ENCODE measurements around the gene GH2.
"Not testable (repeated sequence)": the region's sequence is repeated elsewhere in the genome, so short reads cannot be mapped to it uniquely, and the experiment has no call there.

DNA sequence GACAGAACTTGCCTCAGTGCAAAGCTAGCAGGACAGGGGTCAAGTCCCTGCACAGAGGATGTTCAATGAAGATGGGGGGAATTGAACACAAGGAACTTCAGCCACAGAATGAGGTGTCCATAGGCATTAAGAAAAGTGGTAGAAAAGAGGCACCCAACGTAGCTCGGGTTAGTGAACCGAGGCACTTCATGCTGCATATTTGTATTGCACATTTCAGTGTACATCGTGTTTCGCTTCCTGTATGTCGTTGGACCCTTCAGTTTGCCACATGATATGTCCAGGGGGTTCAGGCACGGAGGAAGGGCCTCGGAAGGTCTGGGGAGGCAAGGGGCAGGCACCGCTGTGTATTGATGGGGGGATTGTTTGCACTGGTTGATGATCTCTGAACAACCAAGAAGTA lies 3.3 kb downstream of the GH2 start:
- TF ChIP-seq, protein P1, sequence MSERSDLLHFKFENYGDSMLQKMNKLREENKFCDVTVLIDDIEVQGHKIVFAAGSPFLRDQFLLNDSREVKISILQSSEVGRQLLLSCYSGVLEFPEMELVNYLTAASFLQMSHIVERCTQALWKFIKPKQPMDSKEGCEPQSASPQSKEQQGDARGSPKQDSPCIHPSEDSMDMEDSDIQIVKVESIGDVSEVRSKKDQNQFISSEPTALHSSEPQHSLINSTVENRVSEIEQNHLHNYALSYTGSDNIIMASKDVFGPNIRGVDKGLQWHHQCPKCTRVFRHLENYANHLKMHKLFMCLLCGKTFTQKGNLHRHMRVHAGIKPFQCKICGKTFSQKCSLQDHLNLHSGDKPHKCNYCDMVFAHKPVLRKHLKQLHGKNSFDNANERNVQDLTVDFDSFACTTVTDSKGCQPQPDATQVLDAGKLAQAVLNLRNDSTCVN (tag by site-specific recombination; optimal IDR thresholded peaks at IDR 0.05), result not testable (repeated sequence)
- TF ChIP-seq, protein P2, sequence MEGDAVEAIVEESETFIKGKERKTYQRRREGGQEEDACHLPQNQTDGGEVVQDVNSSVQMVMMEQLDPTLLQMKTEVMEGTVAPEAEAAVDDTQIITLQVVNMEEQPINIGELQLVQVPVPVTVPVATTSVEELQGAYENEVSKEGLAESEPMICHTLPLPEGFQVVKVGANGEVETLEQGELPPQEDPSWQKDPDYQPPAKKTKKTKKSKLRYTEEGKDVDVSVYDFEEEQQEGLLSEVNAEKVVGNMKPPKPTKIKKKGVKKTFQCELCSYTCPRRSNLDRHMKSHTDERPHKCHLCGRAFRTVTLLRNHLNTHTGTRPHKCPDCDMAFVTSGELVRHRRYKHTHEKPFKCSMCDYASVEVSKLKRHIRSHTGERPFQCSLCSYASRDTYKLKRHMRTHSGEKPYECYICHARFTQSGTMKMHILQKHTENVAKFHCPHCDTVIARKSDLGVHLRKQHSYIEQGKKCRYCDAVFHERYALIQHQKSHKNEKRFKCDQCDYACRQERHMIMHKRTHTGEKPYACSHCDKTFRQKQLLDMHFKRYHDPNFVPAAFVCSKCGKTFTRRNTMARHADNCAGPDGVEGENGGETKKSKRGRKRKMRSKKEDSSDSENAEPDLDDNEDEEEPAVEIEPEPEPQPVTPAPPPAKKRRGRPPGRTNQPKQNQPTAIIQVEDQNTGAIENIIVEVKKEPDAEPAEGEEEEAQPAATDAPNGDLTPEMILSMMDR (tag by site-specific recombination; IDR thresholded peaks at IDR 0.05), result not testable (repeated sequence)
- TF ChIP-seq, protein P3, sequence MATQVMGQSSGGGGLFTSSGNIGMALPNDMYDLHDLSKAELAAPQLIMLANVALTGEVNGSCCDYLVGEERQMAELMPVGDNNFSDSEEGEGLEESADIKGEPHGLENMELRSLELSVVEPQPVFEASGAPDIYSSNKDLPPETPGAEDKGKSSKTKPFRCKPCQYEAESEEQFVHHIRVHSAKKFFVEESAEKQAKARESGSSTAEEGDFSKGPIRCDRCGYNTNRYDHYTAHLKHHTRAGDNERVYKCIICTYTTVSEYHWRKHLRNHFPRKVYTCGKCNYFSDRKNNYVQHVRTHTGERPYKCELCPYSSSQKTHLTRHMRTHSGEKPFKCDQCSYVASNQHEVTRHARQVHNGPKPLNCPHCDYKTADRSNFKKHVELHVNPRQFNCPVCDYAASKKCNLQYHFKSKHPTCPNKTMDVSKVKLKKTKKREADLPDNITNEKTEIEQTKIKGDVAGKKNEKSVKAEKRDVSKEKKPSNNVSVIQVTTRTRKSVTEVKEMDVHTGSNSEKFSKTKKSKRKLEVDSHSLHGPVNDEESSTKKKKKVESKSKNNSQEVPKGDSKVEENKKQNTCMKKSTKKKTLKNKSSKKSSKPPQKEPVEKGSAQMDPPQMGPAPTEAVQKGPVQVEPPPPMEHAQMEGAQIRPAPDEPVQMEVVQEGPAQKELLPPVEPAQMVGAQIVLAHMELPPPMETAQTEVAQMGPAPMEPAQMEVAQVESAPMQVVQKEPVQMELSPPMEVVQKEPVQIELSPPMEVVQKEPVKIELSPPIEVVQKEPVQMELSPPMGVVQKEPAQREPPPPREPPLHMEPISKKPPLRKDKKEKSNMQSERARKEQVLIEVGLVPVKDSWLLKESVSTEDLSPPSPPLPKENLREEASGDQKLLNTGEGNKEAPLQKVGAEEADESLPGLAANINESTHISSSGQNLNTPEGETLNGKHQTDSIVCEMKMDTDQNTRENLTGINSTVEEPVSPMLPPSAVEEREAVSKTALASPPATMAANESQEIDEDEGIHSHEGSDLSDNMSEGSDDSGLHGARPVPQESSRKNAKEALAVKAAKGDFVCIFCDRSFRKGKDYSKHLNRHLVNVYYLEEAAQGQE (tag by site-specific recombination; IDR thresholded peaks at IDR 0.05), result not testable (repeated sequence)
- TF ChIP-seq ZFP37 (tag by site-specific recombination; IDR thresholded peaks at IDR 0.05); ZNF791 (tag by site-specific recombination; IDR thresholded peaks at IDR 0.05); YY1 (tag by site-specific recombination; IDR thresholded peaks at IDR 0.05); ZBTB7A (tag by site-specific recombination; IDR thresholded peaks at IDR 0.05; ENCODE audit: low read depth); HOXC10 (CRISPR knock-in tag; IDR thresholded peaks at IDR 0.05); MYNN (tag by site-specific recombination; IDR thresholded peaks at IDR 0.05; ENCODE audit: borderline replicate concordance); ZNF621 (tag by site-specific recombination; IDR thresholded peaks at IDR 0.05); ZNF837 (tag by site-specific recombination; IDR thresholded peaks at IDR 0.05); ZNF76 (tag by site-specific recombination; IDR thresholded peaks at IDR 0.05; ENCODE audit: borderline replicate concordance, low read depth): not testable (repeated sequence)
- TF ChIP-seq, protein P4, sequence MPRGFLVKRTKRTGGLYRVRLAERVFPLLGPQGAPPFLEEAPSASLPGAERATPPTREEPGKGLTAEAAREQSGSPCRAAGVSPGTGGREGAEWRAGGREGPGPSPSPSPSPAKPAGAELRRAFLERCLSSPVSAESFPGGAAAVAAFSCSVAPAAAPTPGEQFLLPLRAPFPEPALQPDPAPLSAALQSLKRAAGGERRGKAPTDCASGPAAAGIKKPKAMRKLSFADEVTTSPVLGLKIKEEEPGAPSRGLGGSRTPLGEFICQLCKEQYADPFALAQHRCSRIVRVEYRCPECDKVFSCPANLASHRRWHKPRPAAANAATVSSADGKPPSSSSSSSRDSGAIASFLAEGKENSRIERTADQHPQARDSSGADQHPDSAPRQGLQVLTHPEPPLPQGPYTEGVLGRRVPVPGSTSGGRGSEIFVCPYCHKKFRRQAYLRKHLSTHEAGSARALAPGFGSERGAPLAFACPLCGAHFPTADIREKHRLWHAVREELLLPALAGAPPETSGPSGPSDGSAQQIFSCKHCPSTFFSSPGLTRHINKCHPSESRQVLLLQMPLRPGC (tag by site-specific recombination; IDR thresholded peaks at IDR 0.05), result not testable (repeated sequence)
